Activated naive CD8-positive, alpha-beta T cell treated with anti-CD3 and anti-CD28 coated beads, Interleukin-2, amount 50 U/mL, for 24 hours (primary cell): ENCODE data around the gene DYRK1A.
A peak's percentile ranks its signal among the peaks of the same experiment; 100 is the strongest.
"Not testable (repeated sequence)": the region's sequence is repeated elsewhere in the genome, so short reads cannot be mapped to it uniquely, and the experiment has no call there.

Source experiments
- ATAC-seq: fragments of 150-1000 bp; cut with Tn5 transposase; one replicate; pipeline ENCODE4 v1.10.0; 2021
- DNase-seq: peaks from one replicate; pipeline ENCODE4 v3.0.0; 2021
- H3K27ac Mint-ChIP-seq: one replicate; pipeline ENCODE4 v1.8.0; 2021; ENCODE audit warnings: mild to moderate bottlenecking, mixed read lengths
- H3K27me3 Mint-ChIP-seq: one replicate; pipeline ENCODE4 v1.8.0; 2021; ENCODE audit warnings: mixed read lengths
- H3K36me3 Mint-ChIP-seq: one replicate; pipeline ENCODE4 v1.8.0; 2021; ENCODE audit warnings: low read depth, mixed read lengths
- H3K4me1 Mint-ChIP-seq: one replicate; pipeline ENCODE4 v1.8.0; 2021; ENCODE audit warnings: mixed read lengths
- H3K4me3 Mint-ChIP-seq: one replicate; pipeline ENCODE4 v1.8.0; 2021; ENCODE audit warnings: mild to moderate bottlenecking, moderate library complexity, mixed read lengths
- H3K9me3 Mint-ChIP-seq: one replicate; pipeline ENCODE4 v1.8.0; 2021; ENCODE audit warnings: mixed read lengths

DYRK1A gene

GRCh38 chr21:37366482-37367316 lies at the start of gene DYRK1A:
Gene DYRK1A, plus strand, starts transcription at chr21:37366773. Its CDS starts 53,602 bp downstream, at chr21:37420375.
- Mint-ChIP-seq H3K27ac (peak within 1 kb of the TSS; percentile 100), H3K27me3 (peaks cover 2% of the 10 kb centered on the region), H3K9me3 (no peaks in the 10 kb centered on the region), H3K4me1 (peaks cover 49% of the 10 kb centered on the region), H3K4me3 (peak within 1 kb of the TSS; percentile 98), H3K36me3 (peaks cover 3% of the 10 kb centered on the region)
- DNase-seq (peak; percentile 98), ATAC-seq (peak; percentile 83)

- no peaks in the 10 kb centered on the region for H3K36me3 Mint-ChIP-seq
- no peaks in the 10 kb centered on the region for H3K27me3 Mint-ChIP-seq
- DNase-seq (no peak), ATAC-seq (no peak)
- no peaks in the 10 kb centered on the region for H3K4me1 Mint-ChIP-seq
- no peak overlapping the region for H3K27ac Mint-ChIP-seq
- peaks cover 11% of the 10 kb centered on the region for H3K9me3 Mint-ChIP-seq
- H3K4me3 Mint-ChIP-seq = no peak overlapping the region
These were observed 47.0 kb upstream of the DYRK1A start for GRCh38 chr21:37319551-37319950.

DNA sequence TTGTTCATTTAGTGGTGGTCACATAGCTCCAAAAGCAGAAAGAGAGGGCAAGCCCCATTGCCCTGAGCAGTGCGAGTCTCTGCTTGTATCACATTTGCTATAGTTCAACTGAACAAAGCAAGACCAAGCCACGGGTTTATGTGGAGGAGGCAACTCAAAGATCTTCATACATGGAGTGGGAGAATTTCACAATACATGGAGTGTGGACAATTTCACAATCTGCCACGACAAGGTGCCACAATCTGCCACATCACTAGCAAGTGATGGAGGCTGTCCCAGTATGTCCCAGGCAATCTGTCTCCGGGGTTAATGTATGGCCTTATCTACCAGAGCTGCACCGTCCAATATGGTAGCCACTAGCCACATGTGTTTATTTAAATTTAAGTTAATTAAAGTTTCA lies 44.5 kb upstream of the DYRK1A start:
- DNase-seq (no peak), ATAC-seq (no peak)
- Mint-ChIP-seq H3K4me1 (no peaks in the 10 kb centered on the region), H3K36me3 (no peaks in the 10 kb centered on the region), H3K9me3 (peaks cover 11% of the 10 kb centered on the region), H3K27me3 (no peaks in the 10 kb centered on the region), H3K4me3 (no peak overlapping the region), H3K27ac (no peak overlapping the region)

GRCh38 chr21:37324558-37324957 lies 42.0 kb upstream of the DYRK1A start:
- DNase-seq (no peak), ATAC-seq (no peak)
- no peak overlapping the region for H3K4me3 Mint-ChIP-seq
- H3K36me3 Mint-ChIP-seq = no peaks in the 10 kb centered on the region
- H3K4me1 Mint-ChIP-seq = no peaks in the 10 kb centered on the region
- no peak overlapping the region for H3K27ac Mint-ChIP-seq
- H3K9me3 Mint-ChIP-seq = peaks cover 6% of the 10 kb centered on the region
- H3K27me3 Mint-ChIP-seq = no peaks in the 10 kb centered on the region

DNA sequence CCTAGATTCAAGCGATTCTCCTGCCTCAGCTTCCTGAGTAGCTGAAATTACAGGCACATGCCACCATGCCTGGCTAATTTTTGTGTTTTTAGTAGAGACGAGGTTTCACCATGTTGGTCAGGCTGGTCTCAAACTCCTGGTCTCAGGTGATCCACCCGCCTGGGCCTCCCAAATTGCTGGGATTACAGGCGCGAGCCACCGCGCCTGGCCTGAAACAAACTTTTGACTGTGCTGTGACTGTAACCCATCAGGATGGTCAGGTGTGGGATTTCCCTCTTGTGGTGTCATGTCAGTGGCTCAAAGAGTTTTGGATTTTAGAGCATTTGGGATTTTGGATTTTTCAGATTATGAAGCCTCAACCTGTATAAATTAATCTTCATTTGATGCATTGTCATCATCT lies 38.4 kb upstream of the DYRK1A start:
- not testable (repeated sequence) for H3K36me3 Mint-ChIP-seq, H3K4me3 Mint-ChIP-seq, H3K4me1 Mint-ChIP-seq, ATAC-seq, DNase-seq, H3K27ac Mint-ChIP-seq, H3K9me3 Mint-ChIP-seq, H3K27me3 Mint-ChIP-seq

DNA sequence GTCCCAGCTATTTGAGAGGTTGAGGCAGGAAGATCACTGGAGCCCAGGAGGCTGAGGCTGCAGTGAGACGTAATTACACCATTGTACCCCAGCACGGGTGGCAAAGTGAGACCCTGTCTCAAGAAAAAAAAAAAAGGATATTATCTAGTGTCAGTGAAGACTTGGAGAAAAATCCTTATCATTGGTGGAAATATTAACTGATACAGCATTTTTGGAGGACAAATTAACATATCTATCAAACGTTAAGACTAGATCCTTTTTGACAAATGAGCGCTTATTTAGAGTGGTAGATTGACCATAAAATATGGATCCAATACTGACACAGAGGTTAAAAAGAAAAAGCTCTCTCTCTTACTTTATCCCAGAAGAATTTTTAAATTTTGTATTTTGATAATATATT lies 35.2 kb upstream of the DYRK1A start:
- no peaks in the 10 kb centered on the region for H3K9me3 Mint-ChIP-seq
- no peak overlapping the region for H3K4me3 Mint-ChIP-seq
- H3K27me3 Mint-ChIP-seq = no peaks in the 10 kb centered on the region
- no peaks in the 10 kb centered on the region for H3K4me1 Mint-ChIP-seq
- no peak overlapping the region for H3K27ac Mint-ChIP-seq
- DNase-seq (no peak), ATAC-seq (no peak)
- no peaks in the 10 kb centered on the region for H3K36me3 Mint-ChIP-seq

DNA sequence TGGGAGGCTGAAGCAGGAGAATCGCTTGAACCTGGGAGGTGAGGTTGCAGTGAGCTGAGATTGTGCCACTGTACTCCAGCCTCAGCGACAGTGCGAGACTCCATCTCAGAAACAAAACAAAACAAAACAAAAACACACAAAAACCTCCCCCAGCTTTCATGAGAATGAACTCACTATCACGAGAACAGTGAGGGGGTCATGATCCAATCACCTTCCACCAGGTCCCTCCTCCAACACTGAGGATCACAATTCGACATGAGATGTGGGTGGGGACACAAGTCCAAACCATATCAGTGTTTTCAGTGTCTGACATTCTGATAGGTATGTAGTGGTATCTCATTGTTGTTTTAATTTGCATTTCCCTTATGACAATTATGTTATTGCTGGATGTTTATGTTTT lies 31.5 kb upstream of the DYRK1A start:
- ATAC-seq (no peak), DNase-seq (no peak)
- no peaks in the 10 kb centered on the region for H3K27me3 Mint-ChIP-seq
- H3K36me3 Mint-ChIP-seq = no peaks in the 10 kb centered on the region
- H3K9me3 Mint-ChIP-seq = no peaks in the 10 kb centered on the region
- no peak overlapping the region for H3K4me3 Mint-ChIP-seq
- H3K27ac Mint-ChIP-seq = no peak overlapping the region
- peaks cover 3% of the 10 kb centered on the region for H3K4me1 Mint-ChIP-seq

GRCh38 chr21:37337179-37337578 lies 29.4 kb upstream of the DYRK1A start:
- Mint-ChIP-seq H3K27me3 (no peaks in the 10 kb centered on the region), H3K4me3 (no peak overlapping the region), H3K9me3 (peaks cover 6% of the 10 kb centered on the region), H3K27ac (no peak overlapping the region), H3K36me3 (peaks cover 2% of the 10 kb centered on the region), H3K4me1 (peaks cover 3% of the 10 kb centered on the region)
- ATAC-seq (no peak), DNase-seq (no peak)

- no peak for DNase-seq
- Mint-ChIP-seq H3K27ac (no peak overlapping the region), H3K9me3 (peaks cover 8% of the 10 kb centered on the region), H3K27me3 (no peaks in the 10 kb centered on the region), H3K4me1 (peaks cover 3% of the 10 kb centered on the region), H3K36me3 (peaks cover 4% of the 10 kb centered on the region), H3K4me3 (no peak overlapping the region)
- ATAC-seq = no peak
These were observed 28.7 kb upstream of the DYRK1A start for GRCh38 chr21:37337831-37338230.

GRCh38 chr21:37338671-37339551 lies 27.7 kb upstream of the DYRK1A start:
- Mint-ChIP-seq H3K9me3 (peaks cover 8% of the 10 kb centered on the region), H3K4me1 (peaks cover 3% of the 10 kb centered on the region), H3K27ac (no peak overlapping the region), H3K4me3 (no peak overlapping the region), H3K36me3 (peaks cover 4% of the 10 kb centered on the region), H3K27me3 (no peaks in the 10 kb centered on the region)
- no peak for DNase-seq
- ATAC-seq = peak; percentile 61

GRCh38 chr21:37339552-37339939 lies 27.0 kb upstream of the DYRK1A start:
- Mint-ChIP-seq H3K9me3 (peaks cover 8% of the 10 kb centered on the region), H3K27ac (no peak overlapping the region), H3K4me3 (no peak overlapping the region), H3K4me1 (peaks cover 3% of the 10 kb centered on the region), H3K27me3 (no peaks in the 10 kb centered on the region), H3K36me3 (peaks cover 4% of the 10 kb centered on the region)
- DNase-seq (no peak), ATAC-seq (no peak)

- no peak overlapping the region for H3K27ac Mint-ChIP-seq
- no peak for ATAC-seq
- peaks cover 3% of the 10 kb centered on the region for H3K4me1 Mint-ChIP-seq
- no peak for DNase-seq
- H3K27me3 Mint-ChIP-seq = no peaks in the 10 kb centered on the region
- no peak overlapping the region for H3K4me3 Mint-ChIP-seq
- peaks cover 8% of the 10 kb centered on the region for H3K9me3 Mint-ChIP-seq
- H3K36me3 Mint-ChIP-seq = peaks cover 4% of the 10 kb centered on the region
These were observed 25.2 kb upstream of the DYRK1A start for GRCh38 chr21:37341254-37341960.

GRCh38 chr21:37342046-37342632 lies 24.4 kb upstream of the DYRK1A start:
- H3K27ac Mint-ChIP-seq = no peak overlapping the region
- H3K36me3 Mint-ChIP-seq = peaks cover 4% of the 10 kb centered on the region
- H3K4me1 Mint-ChIP-seq = peaks cover 3% of the 10 kb centered on the region
- peaks cover 10% of the 10 kb centered on the region for H3K9me3 Mint-ChIP-seq
- no peak overlapping the region for H3K4me3 Mint-ChIP-seq
- ATAC-seq (no peak), DNase-seq (no peak)
- H3K27me3 Mint-ChIP-seq = no peaks in the 10 kb centered on the region

GRCh38 chr21:37346841-37347430 lies 19.6 kb upstream of the DYRK1A start:
- Mint-ChIP-seq H3K4me3 (no peak overlapping the region), H3K27ac (no peak overlapping the region), H3K4me1 (no peaks in the 10 kb centered on the region), H3K27me3 (no peaks in the 10 kb centered on the region), H3K9me3 (peaks cover 38% of the 10 kb centered on the region), H3K36me3 (peaks cover 13% of the 10 kb centered on the region)
- no peak for DNase-seq
- no peak for ATAC-seq
